GM04504 (cell line): ENCODE data around the gene SEC22A.

Experiments used
- DNase-seq: peaks from one replicate; pipeline ENCODE4 v3.0.0-alpha.2; 2012; ENCODE audit warnings: low read depth

The SEC22A gene

DNA sequence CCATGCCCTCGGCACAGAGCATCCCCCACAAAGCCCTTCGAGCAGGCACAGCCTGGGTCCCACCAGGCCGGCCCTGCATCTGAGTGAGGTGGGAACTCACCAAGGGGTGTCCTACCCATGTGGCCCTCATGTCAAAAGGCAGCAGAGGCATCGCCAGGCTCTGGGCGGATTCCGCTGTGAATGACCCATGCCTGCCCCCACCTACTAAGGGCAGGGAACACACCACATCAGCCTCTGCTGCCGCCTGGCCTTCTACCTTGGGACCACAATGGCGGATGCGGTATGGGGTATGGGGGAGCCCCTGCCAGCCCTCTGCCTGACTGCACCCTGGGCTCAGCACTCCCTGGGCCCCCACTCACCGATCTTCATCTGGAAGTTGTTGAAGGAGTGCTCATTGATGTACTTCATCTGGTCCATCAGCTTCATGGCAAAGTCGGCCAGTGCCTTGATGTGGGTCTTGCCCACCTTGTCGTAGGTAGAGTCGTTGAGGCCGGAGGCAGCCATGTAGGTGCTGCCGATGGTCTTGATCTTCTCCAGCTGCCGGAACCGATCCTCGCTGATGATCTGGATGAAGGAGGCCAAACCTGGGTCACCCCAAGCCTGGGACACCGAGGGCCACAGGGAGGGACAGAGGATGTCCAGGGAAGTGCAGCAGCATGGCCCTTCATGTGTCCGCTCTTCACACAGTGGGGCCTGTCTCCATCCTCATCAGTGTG lies 87.8 kb downstream of the SEC22A start:
- no peak for DNase-seq

DNA sequence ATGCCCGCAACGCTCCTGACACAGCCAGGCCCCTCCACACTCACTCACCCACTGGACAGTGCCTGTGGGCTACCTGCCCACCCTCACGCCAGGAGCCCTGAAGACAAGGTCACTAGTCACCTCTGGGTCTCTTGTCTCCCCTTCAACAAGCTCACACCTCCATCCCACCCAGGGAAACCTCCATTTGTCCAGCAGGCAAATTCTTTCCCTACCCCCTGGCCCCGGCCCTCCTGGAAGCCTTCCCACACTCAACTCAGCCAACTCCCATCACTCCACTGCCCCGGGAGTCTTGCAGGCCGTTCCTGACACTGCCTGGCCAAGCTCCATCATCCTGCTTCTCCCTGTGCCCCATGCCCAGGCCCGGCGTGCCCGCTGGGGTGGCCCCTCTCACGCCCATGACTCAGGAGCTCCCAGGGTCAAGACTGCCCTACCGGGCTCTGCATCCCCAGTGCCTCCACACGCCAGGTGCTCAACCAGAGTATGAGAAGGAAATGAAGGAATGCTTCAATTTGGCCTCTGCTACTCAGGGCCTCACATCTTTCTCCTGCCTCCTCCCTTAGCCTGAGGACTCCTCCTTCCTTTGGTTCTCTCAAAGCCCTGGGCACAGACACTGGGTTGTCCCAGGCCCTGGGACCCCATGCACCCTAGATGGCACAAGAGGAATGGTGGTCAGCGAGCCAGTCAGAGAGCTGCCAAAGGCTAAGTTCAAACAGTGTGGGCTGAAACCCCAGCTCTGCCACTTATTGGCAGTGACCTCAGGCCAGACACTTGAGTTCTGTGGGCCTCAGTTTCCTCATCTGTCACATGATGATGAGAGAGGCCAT lies 88.6 kb downstream of the SEC22A start:
- DNase-seq = no peak

DNA sequence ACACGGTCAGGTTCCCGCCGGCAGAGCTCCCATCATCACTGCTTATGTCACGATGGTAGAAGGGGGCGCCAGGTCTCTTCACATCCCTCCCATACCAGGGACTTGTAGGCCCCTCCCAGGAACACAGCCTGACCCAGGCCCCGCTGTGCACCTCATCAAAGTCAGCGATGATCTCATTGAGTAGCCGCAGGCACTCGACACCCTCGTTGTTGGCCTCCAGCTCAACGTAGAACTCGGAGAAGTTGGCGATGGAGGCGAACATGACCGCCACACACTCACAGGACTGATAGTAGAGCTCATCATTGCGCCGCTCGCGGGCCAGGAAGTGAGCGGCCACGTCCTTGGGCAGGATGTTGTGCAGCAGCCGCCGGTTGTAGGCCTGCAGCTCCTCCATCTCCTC lies 89.2 kb downstream of the SEC22A start:
- DNase-seq = no peak

DNA sequence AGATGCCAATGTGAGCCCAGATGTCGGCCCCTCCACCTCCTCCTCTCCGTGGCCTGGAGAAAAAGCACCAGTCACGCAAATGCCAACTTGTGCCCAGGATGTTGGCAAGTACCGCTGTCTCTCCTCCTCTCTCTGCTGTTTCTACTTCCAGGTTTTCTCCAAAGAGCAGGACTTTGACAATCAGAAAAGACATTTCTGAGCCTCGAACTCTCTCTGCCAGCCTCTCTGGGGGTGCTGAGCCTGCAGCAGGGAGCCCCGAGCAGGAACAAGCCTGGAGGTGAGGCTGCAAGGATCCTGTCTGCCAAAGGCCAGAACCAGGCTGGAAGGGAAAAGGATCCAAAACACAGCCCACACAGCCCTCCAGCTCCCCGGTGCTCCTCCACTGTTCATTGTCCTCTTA lies 89.7 kb downstream of the SEC22A start:
- DNase-seq = no peak

DNA sequence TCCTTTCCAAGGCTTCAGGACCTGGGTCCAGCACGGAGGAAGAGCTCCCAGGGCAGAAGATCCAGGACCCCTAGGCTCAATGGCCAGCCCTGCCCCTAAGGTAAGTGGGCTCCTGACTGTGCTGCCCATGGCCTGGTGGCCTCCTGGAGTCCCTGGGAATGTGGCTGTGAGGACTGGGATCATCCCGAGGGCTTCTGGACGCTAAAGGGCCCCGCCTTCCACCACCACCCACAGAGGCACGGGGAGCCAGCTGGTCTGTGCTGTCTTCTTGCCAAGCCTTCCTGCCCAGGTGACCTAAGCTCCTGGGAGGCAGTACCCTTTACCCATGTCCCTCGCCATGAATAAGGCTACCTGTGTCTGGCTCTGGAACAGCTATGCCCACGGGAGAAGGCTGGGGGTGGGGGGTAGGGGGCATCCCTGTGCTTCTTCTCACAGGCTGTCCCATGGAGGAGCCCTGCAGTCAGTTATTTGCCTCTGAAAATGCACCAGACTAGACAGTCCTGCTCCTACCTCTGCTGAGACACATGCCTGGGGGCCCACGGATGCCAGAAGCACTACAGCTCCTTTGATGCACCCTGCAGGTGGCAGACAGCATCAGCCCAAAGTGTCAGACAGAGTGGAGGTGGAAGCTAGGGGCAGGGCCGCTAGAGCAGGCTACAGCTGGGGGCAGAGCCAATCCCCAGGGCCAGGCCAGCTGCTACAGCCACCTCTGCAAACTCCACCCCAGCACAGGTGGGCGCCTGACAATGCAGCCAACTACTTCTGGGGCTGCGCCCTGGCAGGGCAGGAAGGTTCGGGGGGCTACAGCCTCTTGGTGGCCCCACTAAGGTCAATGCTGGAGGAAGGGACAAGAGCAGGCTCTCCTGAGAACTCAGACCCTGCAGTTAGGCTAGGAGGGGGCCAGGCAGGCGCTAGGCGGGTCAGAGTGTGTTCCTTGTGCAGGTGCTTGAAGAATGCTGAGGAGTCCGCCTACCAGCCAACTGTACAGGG lies 90.9 kb downstream of the SEC22A start:
- DNase-seq = no peak

DNA sequence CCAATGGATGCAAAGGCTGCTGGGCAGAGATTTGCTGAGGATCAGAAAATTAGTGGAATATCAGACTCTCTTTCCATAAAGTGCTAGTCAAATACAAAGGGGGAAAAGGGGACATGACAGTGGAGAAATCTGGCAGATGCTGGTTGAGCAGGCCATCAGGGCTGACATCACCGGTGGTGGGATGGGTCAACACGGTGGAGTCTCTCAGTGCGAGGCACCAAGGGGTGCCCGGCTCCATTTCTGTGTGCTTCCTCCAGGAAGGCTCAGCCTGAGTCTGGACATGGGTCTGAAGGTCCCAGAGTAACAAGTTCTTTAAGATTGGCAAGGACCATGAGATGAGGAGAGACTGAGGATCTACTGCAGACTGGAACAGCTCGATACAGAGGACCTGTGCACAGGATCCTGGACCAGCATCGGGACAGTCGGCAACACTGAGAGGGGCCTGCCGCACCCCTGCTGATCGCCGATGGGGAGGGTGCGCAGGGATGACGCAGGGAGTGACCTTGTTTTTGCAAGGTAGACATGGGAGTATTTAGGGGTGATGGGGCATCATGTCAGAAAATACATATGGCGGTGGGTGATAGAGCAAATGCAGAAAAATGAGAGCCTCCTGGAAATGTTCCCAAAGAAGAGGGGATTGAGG lies 92.7 kb downstream of the SEC22A start:
- DNase-seq = no peak

DNA sequence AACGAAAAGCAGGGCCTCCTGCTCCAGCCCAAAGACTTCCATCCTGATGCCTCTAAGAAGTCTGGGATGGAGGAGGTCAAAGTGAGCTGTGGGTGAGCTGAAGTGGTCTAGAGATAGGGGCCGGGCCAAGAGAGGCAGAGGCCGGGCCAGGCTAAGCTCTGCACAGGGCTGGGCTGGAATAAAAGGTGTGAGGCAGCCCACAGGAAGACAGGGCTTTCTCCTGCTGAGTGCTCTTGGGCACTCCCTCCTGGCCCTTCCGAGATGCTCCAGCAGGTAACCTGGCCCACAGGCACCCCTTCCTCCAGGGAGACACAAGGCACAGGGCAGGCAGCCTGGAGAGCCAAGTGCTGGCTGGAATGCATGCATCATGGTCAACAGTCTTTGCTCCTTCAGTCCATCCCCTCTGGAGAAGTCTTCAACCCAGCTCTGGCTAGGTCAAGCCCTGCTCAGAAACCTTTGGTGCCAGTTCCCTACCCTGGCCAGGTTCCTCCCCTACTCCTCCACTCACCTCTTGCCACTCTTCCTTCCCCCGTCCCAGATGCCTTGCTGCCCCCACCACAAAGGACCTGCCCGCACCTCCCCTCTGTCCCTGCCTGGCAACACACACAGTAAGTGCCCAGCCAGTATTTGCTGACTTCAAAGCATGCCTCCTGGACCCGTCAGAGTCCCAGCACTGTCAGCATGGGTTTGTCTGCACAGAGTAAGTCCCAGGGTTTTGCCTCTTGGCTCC lies 93.6 kb downstream of the SEC22A start:
- no peak for DNase-seq

DNA sequence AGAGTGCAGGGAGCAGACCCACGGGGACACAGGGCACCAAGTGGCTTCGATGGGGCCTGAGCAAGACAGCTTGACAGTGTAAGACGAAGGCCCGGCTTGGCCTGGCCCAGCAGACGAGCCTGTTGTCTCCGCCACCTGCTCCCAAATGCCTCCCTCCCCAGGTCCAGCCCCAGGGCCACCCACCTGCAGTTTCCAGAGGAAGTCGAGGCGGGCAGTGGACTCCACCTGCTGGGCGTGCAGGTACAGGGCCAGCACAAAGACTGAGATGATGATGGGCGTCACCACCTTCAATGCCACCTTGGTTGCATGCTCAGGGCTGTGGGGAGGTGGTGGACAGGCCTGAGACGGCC lies 94.1 kb downstream of the SEC22A start:
- no peak for DNase-seq

DNA sequence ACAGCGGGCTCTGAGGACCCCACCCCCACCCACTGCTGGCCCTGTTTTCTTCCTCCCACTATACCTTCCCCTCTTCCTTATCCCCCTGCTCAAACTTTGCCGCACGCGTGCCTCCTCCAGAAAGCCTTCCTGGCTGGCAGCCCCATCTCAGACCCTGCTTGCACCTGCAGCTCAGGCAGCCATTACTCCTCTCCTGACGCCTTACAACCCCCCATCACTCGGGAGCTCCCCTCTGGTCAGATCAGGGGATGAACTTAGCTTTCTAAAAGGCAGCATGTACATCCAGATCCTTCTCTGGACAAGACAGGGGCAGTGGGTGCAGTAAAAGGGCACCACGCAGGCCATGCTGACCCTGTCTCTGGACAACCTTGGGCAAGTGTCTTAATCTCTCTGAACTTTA lies 94.5 kb downstream of the SEC22A start:
- DNase-seq = no peak

DNA sequence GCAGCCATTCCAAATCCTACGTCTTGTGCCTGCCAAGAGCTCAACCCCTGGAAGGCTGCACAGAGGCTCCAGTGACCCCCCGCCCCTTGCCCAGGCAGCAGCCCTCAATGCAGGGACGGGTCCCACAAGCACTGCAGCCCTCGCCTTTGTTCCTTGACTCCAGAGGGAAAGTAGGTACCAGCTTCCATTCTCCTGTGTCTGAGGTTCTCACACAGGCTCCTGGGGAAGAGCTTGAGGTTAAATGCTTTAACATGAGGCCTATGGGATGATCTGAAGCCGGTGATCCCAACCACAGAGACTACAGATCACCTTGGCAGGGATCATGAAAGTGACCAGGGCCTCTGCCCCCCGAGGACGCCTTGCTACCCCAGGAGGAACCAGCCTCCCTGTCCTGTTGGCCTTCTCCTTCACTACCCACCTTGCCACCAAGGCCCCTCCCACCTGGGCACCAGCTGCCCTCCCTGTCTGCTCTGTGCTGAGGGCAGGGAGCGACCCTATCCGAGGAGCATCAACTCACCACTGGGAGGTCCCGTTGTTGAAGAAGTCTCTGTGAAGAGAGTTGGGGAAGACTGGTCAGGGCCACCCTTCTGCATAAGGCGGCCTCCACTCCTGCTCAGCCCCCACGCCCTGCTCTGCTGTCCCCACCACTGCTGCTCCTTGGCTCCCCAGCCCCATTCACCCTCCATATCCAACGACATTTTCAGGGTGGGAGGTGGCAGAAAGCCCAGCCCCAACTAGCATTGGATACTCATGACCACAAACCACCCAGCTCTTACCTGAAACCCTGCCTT lies 95.3 kb downstream of the SEC22A start:
- DNase-seq = no peak

DNA sequence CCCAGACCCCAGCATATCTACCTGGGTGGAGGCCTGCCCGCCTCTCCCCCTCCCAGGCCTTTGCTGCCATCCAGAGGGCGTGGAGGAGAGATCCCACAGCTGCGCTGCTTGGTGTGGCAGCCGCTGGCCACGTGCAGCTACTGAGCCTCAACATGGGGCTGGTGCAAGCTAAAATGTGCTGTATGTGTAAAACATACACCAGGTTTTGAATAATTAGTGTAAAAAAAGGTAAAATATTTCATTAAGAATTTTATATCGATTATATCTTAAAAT lies 95.8 kb downstream of the SEC22A start:
- no peak for DNase-seq

DNA sequence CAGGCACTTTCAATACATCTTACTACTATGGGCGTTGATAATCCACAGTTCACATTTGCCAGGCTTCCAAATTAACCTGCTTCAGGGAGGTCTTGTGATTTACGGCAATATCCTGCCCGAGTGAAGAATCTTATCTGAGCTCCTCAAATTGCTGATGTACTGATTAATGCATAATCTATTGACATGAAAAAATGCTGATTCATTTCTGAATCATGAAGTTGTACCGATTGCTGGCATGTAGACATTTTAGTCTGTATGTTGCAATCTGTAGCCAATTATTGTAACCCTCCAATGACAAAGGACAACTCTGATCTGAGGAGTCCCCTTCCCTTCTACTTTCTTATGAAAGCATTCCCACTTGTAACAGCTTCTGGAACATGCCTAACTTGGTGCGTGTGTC lies 97.2 kb downstream of the SEC22A start:
- no peak for DNase-seq

DNA sequence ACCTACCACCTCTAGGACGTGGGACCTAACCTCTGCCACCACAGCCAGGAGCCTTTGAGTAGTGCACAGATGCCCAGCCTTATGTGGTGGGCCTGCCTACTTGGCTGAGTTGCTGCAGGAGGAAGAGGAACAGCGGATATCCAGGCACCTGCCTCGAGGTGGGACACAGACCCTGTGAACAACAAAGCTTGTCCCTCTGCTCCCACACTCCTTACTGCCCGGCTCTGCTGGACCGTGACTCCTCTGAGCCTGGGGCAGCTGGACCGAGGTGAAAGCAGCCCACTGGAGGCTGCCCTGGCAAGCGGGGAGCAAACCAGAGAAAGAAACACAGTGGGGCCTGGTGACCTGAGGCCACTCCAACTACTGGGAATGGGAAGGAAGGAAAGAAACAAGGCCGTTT lies 97.8 kb downstream of the SEC22A start:
- DNase-seq = no peak

DNA sequence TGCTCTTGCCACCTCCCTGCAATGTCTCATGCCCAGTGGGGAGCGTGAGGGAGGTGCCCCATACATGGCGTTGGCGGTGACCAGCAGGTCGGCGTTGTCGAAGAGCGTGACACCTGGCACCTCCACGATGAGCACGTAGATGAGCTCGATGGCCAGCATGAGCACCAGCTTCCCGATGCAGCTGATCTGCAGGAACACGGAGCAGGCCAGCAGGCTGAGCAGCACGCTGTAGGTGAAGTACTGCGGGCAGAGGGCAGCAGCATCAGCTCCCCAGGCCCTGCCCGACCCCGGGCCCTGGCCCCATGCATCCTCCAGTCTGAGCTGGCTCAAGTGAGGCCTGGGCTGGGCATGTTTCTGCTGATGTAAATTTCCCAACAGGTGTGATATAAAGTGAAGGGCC lies 98.3 kb downstream of the SEC22A start:
- no peak for DNase-seq

DNA sequence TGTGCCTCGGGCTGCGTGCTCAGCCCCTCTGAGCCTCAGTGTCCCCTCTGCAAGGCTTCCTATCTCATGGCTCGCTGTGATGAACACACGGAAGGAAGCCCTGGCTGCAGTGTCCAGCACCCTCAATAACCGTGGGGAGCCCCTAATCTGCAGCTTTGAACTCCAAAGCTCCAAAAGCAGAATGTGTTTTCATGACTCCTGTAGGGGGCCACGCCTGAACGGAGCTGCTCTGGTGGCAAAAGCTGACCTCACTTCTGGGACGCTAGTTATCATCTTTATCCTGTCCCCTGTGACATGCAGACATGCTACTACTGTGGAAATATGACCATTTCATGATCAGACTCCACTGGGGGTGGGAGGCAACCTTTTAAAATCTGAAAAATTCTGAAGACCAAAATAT lies 98.8 kb downstream of the SEC22A start:
- DNase-seq = no peak

DNA sequence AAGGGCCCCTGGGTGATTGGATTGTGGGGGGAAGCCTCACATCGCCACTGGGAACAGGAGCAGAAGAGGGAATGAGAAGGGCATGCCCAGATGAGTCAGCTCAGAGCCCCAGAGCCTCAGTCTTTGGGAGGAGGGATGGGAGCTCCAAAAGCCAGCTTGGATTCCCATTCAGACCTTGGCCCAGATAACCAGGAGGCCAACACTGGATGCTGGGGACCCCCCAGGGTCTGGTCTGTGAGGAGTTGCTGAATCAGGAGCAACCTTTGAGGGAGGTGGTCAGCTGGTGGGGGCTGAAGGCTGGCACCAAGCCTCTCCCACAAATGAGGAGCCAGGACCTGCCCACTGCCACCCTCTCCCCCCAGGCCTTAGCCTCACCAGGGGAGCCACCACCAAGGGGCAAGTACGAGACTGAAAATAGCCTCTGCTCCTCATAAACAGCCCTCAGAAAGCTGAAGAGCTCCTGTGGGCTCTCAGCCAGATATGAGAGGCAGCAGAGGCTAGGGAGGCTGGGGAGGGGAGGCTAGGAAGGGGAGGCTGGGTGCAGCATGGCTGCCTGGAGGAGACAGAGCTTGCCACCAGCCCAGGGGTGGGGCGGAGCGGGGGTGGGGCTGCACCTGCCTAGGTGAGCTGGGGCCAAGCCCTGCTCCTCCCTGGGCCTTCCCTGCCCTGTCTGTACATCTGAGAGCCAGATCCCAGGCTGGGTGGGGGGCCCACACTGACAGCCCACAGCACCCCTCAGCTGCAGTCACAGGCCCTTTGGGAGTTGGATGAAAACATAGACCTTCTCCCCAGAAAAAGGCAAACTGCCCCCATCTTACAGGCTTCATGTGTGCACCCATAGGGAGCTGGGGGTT lies 99.8 kb downstream of the SEC22A start:
- no peak for DNase-seq

DNA sequence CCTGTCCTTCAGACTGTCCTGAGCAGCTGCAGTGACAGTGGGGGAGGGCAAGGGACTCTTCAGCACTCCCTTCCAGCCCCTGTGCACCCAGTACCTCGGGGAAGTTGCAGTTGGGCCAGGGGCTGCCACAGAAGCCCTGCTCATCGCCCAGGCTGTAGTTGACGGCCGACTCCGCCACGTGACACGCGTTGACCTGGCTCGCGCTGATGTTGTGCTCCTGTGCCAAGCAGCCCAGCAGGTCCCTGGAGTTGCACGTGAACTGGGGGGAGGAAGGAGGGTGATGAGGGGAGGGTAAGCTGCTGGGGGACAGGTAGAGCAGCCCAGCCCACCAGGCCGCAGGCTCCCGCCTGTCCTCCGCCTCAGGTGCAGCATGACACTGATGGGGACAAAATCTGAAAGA lies 101.2 kb downstream of the SEC22A start:
- no peak for DNase-seq

DNA sequence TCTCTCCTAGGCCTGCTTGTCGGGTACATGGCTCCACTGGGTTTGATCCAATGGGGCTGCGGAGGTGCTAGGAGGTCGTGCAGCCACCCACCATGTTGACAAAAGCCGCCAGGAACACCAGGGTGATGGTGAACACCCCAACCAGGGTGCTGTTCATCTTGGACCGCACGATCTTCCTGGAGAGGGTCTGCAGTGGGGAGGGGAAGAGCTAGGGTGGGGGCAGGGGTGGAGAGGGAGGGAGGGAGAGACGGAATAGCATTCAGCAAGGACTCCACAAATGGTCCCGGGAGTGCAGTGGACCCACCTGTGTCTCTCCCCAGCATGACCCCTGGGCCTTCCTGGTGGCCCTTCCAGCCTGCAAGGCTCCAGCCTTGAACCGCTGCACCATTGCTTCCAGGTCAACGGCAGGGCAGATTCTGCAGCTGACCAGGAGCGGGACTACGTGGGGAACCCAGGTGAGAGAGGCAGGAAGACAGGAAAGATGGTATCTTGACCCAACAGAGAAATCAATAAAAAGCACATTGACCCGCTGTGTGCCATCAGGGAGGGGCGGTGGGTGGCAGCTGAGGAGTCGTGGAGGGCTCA lies 102.3 kb downstream of the SEC22A start:
- no peak for DNase-seq

DNA sequence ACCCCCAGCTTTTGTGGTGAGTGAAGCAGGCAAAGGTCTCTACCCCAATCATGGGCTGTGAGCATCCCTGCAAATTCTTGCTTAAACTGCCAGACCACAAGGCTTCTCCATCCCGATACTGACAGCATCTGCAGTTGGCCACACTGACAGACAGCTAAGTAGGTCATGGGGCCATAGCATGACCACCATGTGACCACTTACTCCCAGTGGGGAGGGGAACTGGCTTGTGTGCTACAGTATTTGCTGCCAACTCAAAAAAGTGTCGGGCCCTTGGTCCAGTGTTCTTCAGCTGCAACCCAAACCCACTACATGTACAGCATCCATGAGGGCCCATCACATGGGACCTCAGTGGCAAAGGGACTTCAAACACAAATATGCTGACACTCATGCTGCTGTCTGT lies 103.4 kb downstream of the SEC22A start:
- no peak for DNase-seq

DNA sequence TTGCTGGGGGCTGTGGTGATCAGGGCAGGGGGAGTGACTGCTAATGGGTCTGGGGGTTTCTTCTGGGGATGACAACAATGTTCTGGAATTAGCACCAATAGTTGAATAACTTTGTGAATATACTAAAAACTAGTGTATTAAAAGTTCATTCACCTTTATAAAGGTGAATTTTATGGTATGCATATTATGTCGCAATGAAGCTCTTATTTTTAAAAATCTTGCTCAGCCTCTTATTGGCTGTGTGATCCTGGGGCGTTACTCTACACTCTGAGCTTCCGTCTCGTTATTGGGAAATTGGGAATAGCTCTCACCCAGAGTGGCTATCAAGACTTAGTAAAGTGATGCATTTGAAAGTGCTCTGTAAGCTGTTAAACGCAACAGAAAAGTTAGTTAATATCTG lies 105.3 kb downstream of the SEC22A start:
- DNase-seq = no peak
